Endodermal cell (in vitro differentiated cells): Measurements from ENCODE around the gene ARSJ. TPM values are rescaled to one million over a fixed set of nuclear protein-coding genes. Genes with fewer than 3 reads are reported as not detected.

Experiments
- DNase-seq: peaks from one replicate; pipeline ENCODE4 v3.0.0-alpha.2; 2017
- H3K27ac ChIP-seq: 2 replicates; pipeline ENCODE4 v1.5.1; 2013; ENCODE audit warnings: mild to moderate bottlenecking, low read depth, low read length, moderate library complexity
- H3K27me3 ChIP-seq: 2 replicates; pipeline ENCODE4 v1.6.1; 2013; ENCODE audit warnings: mild to moderate bottlenecking, low read length, moderate library complexity; ENCODE audit not compliant: insufficient read depth, control insufficient read depth, poor library complexity, severe bottlenecking
- H3K36me3 ChIP-seq: 2 replicates; pipeline ENCODE4 v1.7.0; 2013; ENCODE audit warnings: mild to moderate bottlenecking, low read length, moderate library complexity; ENCODE audit not compliant: control insufficient read depth, insufficient read depth
- H3K4me1 ChIP-seq: one replicate; pipeline ENCODE4 v1.7.0; 2013; ENCODE audit warnings: low read length; ENCODE audit not compliant: control insufficient read depth, insufficient read depth
- H3K4me3 ChIP-seq: 2 replicates; pipeline ENCODE4 v1.5.1; 2013; ENCODE audit warnings: mild to moderate bottlenecking, low read length, moderate library complexity
- H3K9ac ChIP-seq: 2 replicates; pipeline ENCODE4 v1.6.1; 2013; ENCODE audit warnings: mild to moderate bottlenecking, low read length, moderate library complexity; ENCODE audit not compliant: poor library complexity, severe bottlenecking; ENCODE audit errors: extremely low read depth
- H3K9me3 ChIP-seq: 2 replicates; pipeline ENCODE4 v1.6.1; 2013; ENCODE audit warnings: mild to moderate bottlenecking, low read length, moderate library complexity; ENCODE audit not compliant: control insufficient read depth
- H3K27ac Mint-ChIP-seq: 2 replicates; pipeline ENCODE4 v1.8.0; 2020; ENCODE audit warnings: mixed read lengths
- H3K27me3 Mint-ChIP-seq: 2 replicates; pipeline ENCODE4 v1.8.0; 2021; ENCODE audit warnings: mild to moderate bottlenecking, mixed read lengths; ENCODE audit not compliant: insufficient read depth
- H3K36me3 Mint-ChIP-seq: 2 replicates; pipeline ENCODE4 v1.8.0; 2020; ENCODE audit warnings: low read depth, mixed read lengths
- H3K4me1 Mint-ChIP-seq: 2 replicates; pipeline ENCODE4 v1.8.0; 2020; ENCODE audit warnings: mixed read lengths
- H3K4me3 Mint-ChIP-seq: 2 replicates; pipeline ENCODE4 v1.8.0; 2020; ENCODE audit warnings: mild to moderate bottlenecking, moderate library complexity, mixed read lengths
- H3K9me3 Mint-ChIP-seq: 2 replicates; pipeline ENCODE4 v1.8.0; 2020; ENCODE audit warnings: mild to moderate bottlenecking, mixed read lengths
- WGBS, 2 experiments: methylation state at CpG; one replicate each; pipeline versions ENCODE4 v1.1.5 to v1.1.7; 2013; ENCODE audit warnings: missing lambda C conversion rate in 2 of 2, mixed read lengths in 1 of 2; ENCODE audit not compliant: insufficient coverage in 1 of 2, insufficient read length in 1 of 2; 5-methylcytosine and 5-hydroxymethylcytosine counted together
- total RNA-seq, 2 donors: library from RNA; stranded (reverse); fragmentation: NEBNext Ultra II Directional in 1 of 2; extraction: Animal tissue kit (Norgen Biotek cat#: 25700) in 1 of 2; gene quantifications; 2 replicates in 1 of 2; 3 replicates in 1 of 2; pipeline ENCODE4 v1.2.1, GENCODE V29; 2021
- TF ChIP-seq, protein P1 (sequence below): fragments of 200-600 bp; sonication (generic); conservative IDR thresholded peaks from 2 replicates; pipeline ENCODE4 v1.5.0; 2021; ENCODE audit warnings: antibody characterized with exemption, mild to moderate bottlenecking

The ARSJ gene
- total RNA-seq, 2 donors from 2014 or later: 0.35 to 0.77 TPM

DNA sequence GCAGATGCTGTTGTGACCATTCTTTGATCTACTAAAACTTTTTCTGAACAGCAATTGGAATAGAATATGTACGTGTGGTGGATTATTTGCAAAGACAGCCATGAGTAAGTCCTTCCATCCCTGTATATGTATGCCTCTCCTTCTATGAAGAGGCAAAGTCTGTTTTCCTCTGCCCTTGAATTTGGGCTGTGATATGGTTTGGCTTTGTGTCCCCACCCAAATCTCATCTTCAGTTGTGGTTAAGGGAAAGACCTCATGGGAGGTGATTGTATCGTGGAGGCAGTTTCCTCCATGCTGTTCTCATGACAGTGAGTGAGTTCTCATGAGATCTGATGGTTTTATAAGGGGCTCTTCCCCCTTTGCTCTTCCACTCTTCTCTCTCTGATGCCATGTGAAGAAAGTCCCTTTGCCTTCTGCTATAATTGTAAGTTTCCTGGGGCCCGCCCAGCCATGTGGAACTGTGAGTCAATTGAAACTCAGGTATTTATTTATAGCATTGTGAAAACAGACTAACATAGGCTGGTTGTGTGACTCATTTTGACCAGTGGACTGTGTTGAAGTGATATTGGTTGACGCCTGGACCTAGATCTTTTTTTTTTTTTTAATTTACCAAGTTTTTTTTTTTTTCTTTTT is 109.6 kb downstream of the ARSJ start:
- 96 to 100% methylated on average over 1 to 3 of the region's 4 CpGs for WGBS, 2 experiments
- H3K36me3 Mint-ChIP-seq: no peaks in the 10 kb centered on the region
- H3K27me3 Mint-ChIP-seq: no peaks in the 10 kb centered on the region
- Histone ChIP-seq H3K9me3 (no peaks in the 10 kb centered on the region), H3K4me3 (no peak overlapping the region), H3K27ac (no peak overlapping the region), H3K9ac (no peak overlapping the region), H3K36me3 (no peaks in the 10 kb centered on the region), H3K27me3 (no peaks in the 10 kb centered on the region), H3K4me1 (no peaks in the 10 kb centered on the region)
- TF ChIP-seq, protein P1, sequence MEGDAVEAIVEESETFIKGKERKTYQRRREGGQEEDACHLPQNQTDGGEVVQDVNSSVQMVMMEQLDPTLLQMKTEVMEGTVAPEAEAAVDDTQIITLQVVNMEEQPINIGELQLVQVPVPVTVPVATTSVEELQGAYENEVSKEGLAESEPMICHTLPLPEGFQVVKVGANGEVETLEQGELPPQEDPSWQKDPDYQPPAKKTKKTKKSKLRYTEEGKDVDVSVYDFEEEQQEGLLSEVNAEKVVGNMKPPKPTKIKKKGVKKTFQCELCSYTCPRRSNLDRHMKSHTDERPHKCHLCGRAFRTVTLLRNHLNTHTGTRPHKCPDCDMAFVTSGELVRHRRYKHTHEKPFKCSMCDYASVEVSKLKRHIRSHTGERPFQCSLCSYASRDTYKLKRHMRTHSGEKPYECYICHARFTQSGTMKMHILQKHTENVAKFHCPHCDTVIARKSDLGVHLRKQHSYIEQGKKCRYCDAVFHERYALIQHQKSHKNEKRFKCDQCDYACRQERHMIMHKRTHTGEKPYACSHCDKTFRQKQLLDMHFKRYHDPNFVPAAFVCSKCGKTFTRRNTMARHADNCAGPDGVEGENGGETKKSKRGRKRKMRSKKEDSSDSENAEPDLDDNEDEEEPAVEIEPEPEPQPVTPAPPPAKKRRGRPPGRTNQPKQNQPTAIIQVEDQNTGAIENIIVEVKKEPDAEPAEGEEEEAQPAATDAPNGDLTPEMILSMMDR: no peak
- DNase-seq: no peak
- peaks cover 7% of the 10 kb centered on the region for H3K9me3 Mint-ChIP-seq
- H3K27ac Mint-ChIP-seq: no peak overlapping the region
- H3K4me1 Mint-ChIP-seq: peaks cover 30% of the 10 kb centered on the region
- no peak overlapping the region for H3K4me3 Mint-ChIP-seq

DNA sequence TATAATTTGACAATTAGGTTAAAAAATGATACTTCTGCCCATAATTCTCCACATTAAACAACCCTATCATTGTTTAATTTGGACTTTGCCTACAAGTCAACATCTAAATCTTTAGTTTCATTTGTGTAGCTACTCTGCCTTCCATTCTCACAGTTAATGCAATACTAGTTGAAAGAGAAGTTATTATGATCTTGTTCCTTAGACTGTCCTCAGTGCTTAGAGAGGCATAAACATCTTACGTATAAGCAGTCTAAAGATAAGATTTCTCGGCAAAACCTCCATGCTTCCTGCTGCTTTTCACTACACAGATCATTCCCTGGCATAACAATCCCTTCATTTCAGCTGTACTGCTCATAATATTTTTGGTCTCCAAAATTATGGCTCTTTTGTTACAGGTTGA is 112.8 kb downstream of the ARSJ start:
- TF ChIP-seq, protein P1: no peak

DNA sequence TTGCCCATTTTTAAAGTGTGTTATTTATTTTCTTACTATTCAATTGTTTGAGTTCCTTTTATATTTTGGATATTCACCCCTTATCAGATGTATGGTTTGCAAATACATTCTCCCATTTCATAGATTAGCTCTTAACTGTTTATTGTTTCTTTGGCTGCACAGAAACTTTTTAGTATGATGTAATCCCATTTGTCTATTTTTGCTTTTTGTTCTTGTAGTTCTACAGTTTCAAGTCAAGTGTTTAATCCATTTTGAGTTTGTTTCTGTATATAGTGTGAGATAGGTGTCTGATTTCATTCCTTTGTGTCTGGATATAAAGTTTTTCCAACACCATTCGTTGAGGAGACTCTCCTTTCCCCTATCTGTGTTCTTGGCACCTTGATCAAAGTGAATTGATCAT is 120.5 kb downstream of the ARSJ start:
- WGBS, 2 experiments: 80% methylated on average over 1 of the region's 1 CpG; no CpG with 5 or more reads in 1 of the 2 experiments
- H3K36me3 Mint-ChIP-seq: no peaks in the 10 kb centered on the region
- no peaks in the 10 kb centered on the region for H3K27me3 ChIP-seq
- H3K4me3 Mint-ChIP-seq: no peak overlapping the region
- no peak overlapping the region for H3K9ac ChIP-seq
- H3K9me3 ChIP-seq: no peaks in the 10 kb centered on the region
- DNase-seq: no peak
- no peaks in the 10 kb centered on the region for H3K9me3 Mint-ChIP-seq
- TF ChIP-seq, protein P1: no peak
- H3K27ac Mint-ChIP-seq: no peak overlapping the region
- no peaks in the 10 kb centered on the region for H3K4me1 Mint-ChIP-seq
- H3K4me3 ChIP-seq: no peak overlapping the region
- H3K36me3 ChIP-seq: no peaks in the 10 kb centered on the region
- H3K4me1 ChIP-seq: no peaks in the 10 kb centered on the region
- no peaks in the 10 kb centered on the region for H3K27me3 Mint-ChIP-seq
- no peak overlapping the region for H3K27ac ChIP-seq

More for the DNA sequence above, 112.8 kb downstream of the ARSJ start:
- H3K9me3 ChIP-seq: no peaks in the 10 kb centered on the region
- no peak for DNase-seq
- 86 to 96% methylated on average over 2 of the region's 2 CpGs for WGBS, 2 experiments
- H3K9ac ChIP-seq: no peak overlapping the region
- H3K4me3 ChIP-seq: no peak overlapping the region
- H3K27me3 ChIP-seq: no peaks in the 10 kb centered on the region
- H3K36me3 Mint-ChIP-seq: no peaks in the 10 kb centered on the region
- H3K4me1 ChIP-seq: no peaks in the 10 kb centered on the region
- no peak overlapping the region for H3K27ac ChIP-seq
- H3K9me3 Mint-ChIP-seq: peaks cover 7% of the 10 kb centered on the region
- H3K27me3 Mint-ChIP-seq: no peaks in the 10 kb centered on the region
- H3K4me3 Mint-ChIP-seq: no peak overlapping the region
- no peaks in the 10 kb centered on the region for H3K36me3 ChIP-seq
- H3K27ac Mint-ChIP-seq: no peak overlapping the region
- peaks cover 12% of the 10 kb centered on the region for H3K4me1 Mint-ChIP-seq
